ENCODE data around the gene OR7G1.

OR7G1 gene

DNA sequence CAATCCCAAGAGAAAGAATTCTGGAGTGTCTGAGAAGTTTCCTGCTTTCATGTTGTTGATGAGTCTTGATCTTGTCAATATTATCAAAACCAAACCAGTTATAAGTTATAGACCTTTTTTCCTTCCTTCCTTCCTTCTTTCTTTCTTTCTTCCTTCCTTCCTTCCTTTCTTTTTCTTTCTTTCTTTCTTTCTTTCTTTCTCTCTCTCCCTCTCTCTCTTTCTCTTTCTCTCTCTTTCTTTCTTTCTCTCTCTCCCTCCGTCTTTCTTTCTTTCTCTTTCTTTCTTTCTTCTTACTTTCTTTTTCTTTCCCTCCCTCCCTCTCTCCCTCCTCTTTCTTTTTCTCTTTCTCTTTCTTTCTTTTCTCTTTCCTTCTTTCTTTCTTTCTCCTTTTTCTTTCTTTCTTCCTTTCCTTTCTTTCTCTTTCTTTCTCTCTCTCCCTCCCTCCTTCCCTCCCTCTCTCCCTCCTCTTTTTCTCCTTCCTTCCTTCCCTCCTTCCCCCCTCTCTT, 11.4 kb upstream of the OR7G1 start, which contains the start of gene OR7G3:
TSS of gene OR7G3 (minus strand) at position 51 of the 506 bp plus-strand sequence. CDS start at position 51, 0 bp downstream.
- H3K18ac ChIP-seq (ENCODE audit: low read length): no peak within 1 kb of the TSS
- no peaks in the 10 kb centered on the region for H3K27me3 ChIP-seq (ENCODE audit: insufficient read depth, low read length, poor library complexity)
- no peaks in the 10 kb centered on the region for H3K36me3 ChIP-seq (ENCODE audit: control insufficient read depth, insufficient read depth, low read length)
- no CpG with 5 or more reads among the region's 1 CpG for WGBS (ENCODE audit: extremely low coverage, insufficient coverage, low lambda C conversion rate)
- H3K56ac ChIP-seq (ENCODE audit: low read length): no peak within 1 kb of the TSS
- no peak within 1 kb of the TSS for H2BK5ac ChIP-seq (ENCODE audit: low read length)
- H4K8ac ChIP-seq (ENCODE audit: low read depth, low read length): no peak within 1 kb of the TSS
- no peak within 1 kb of the TSS for H4K5ac ChIP-seq (ENCODE audit: low read length)
- H3K4me3 ChIP-seq (ENCODE audit: low read length): no peak within 1 kb of the TSS
- no peak within 1 kb of the TSS for H3K23ac ChIP-seq (ENCODE audit: low read length)
- no peaks in the 10 kb centered on the region for H3K79me2 ChIP-seq (ENCODE audit: control insufficient read depth, insufficient read depth, low read length)
- H2BK15ac ChIP-seq (replicated peaks; ENCODE audit: low read depth): no peak within 1 kb of the TSS
- no peak within 1 kb of the TSS for H3K4ac ChIP-seq (ENCODE audit: low read depth, low read length)
- no peaks in the 10 kb centered on the region for H3K4me1 ChIP-seq (ENCODE audit: control insufficient read depth, low read depth, low read length)
- H3K27ac ChIP-seq (ENCODE audit: low read depth, low read length): peak within 1 kb of the TSS; percentile 17
- H3K9ac ChIP-seq (ENCODE audit: low read length): no peak within 1 kb of the TSS
- DNase-seq: no peak
- H2BK120ac ChIP-seq (ENCODE audit: low read depth, low read length): no peak within 1 kb of the TSS
- H3K4me2 ChIP-seq (ENCODE audit: low read length): no peak within 1 kb of the TSS
- no peak within 1 kb of the TSS for H2AK5ac ChIP-seq (ENCODE audit: low read length)
- no peaks in the 10 kb centered on the region for H3K79me1 ChIP-seq (ENCODE audit: low read length)

DNA sequence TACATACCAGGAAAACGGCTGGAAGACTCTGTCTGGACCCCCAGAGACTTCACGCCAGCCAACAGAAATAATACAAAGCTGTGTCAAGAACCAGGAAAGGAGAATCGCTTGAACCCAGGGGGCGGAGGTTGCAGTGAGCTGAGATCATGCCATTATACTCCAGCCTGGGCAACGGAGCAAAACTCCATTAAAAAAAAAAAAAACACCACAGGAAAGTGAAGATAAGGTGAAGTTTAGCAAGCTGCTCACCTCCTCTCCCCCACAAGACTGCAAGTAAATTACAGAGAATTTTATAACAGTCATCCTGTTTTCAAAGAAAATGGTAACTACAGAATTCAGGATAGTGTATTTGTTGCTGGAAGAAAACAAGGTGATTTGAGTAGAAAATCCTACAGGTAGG, 984 bp upstream of the OR7G1 start:
- Histone ChIP-seq H3K4me1 (ENCODE audit: control insufficient read depth, low read depth, low read length) (no peaks in the 10 kb centered on the region), H3K27ac (ENCODE audit: low read depth, low read length) (no peak overlapping the region), H3K36me3 (ENCODE audit: control insufficient read depth, insufficient read depth, low read length) (no peaks in the 10 kb centered on the region), H2BK120ac (ENCODE audit: low read depth, low read length) (no peak overlapping the region), H3K4me2 (ENCODE audit: low read length) (no peak overlapping the region), H2BK15ac (replicated peaks; ENCODE audit: low read depth) (no peak overlapping the region), H4K8ac (ENCODE audit: low read depth, low read length) (no peak overlapping the region), H3K9ac (ENCODE audit: low read length) (no peak overlapping the region), H2BK5ac (ENCODE audit: low read length) (no peak overlapping the region), H4K5ac (ENCODE audit: low read length) (no peak overlapping the region), H3K56ac (ENCODE audit: low read length) (no peak overlapping the region), H3K79me2 (ENCODE audit: control insufficient read depth, insufficient read depth, low read length) (no peaks in the 10 kb centered on the region), H3K27me3 (ENCODE audit: insufficient read depth, low read length, poor library complexity) (no peaks in the 10 kb centered on the region), H3K18ac (ENCODE audit: low read length) (no peak overlapping the region), H3K4me3 (ENCODE audit: low read length) (no peak overlapping the region), H2AK5ac (ENCODE audit: low read length) (no peak overlapping the region), H3K23ac (ENCODE audit: low read length) (no peak overlapping the region), H3K79me1 (ENCODE audit: low read length) (no peaks in the 10 kb centered on the region), H3K4ac (ENCODE audit: low read depth, low read length) (no peak overlapping the region)
- DNase-seq: no peak
- no CpG with 5 or more reads among the region's 5 CpGs for WGBS (ENCODE audit: extremely low coverage, insufficient coverage, low lambda C conversion rate)

DNA sequence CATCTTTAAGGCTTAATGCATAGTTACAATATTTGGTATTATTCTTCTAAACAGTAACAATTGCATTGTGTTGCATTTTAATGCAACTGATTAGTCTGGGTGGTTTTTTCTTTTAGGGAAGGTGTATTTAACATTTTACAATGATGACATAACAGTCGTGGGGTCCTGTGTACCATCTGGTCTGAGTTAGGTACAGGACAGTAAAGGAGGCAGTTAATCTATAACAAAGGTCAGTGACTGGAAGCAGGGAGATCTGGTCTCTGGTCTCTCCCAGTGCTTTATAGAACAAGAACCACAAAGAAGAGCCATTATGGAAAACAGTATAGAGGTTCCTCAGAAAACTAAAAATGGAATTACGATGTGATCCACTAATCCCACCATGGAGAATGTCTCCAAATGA, 5.6 kb downstream of the OR7G1 start:
- no peaks in the 10 kb centered on the region for H3K79me1 ChIP-seq (ENCODE audit: low read length)
- no peak for DNase-seq
- H3K9ac ChIP-seq (ENCODE audit: low read length): no peak overlapping the region
- no peak overlapping the region for H3K23ac ChIP-seq (ENCODE audit: low read length)
- H4K8ac ChIP-seq (ENCODE audit: low read depth, low read length): no peak overlapping the region
- H3K4me1 ChIP-seq (ENCODE audit: control insufficient read depth, low read depth, low read length): no peaks in the 10 kb centered on the region
- no CpG with 5 or more reads among the region's 2 CpGs for WGBS (ENCODE audit: extremely low coverage, insufficient coverage, low lambda C conversion rate)
- no peak overlapping the region for H3K4me2 ChIP-seq (ENCODE audit: low read length)
- no peaks in the 10 kb centered on the region for H3K36me3 ChIP-seq (ENCODE audit: control insufficient read depth, insufficient read depth, low read length)
- H3K4me3 ChIP-seq (ENCODE audit: low read length): no peak overlapping the region
- no peak overlapping the region for H3K27ac ChIP-seq (ENCODE audit: low read depth, low read length)
- H3K4ac ChIP-seq (ENCODE audit: low read depth, low read length): no peak overlapping the region
- H3K79me2 ChIP-seq (ENCODE audit: control insufficient read depth, insufficient read depth, low read length): no peaks in the 10 kb centered on the region
- H2BK15ac ChIP-seq (replicated peaks; ENCODE audit: low read depth): no peak overlapping the region
- no peak overlapping the region for H3K56ac ChIP-seq (ENCODE audit: low read length)
- no peaks in the 10 kb centered on the region for H3K27me3 ChIP-seq (ENCODE audit: insufficient read depth, low read length, poor library complexity)
- no peak overlapping the region for H3K18ac ChIP-seq (ENCODE audit: low read length)
- H4K5ac ChIP-seq (ENCODE audit: low read length): no peak overlapping the region
- no peak overlapping the region for H2BK120ac ChIP-seq (ENCODE audit: low read depth, low read length)
- no peak overlapping the region for H2BK5ac ChIP-seq (ENCODE audit: low read length)
- H2AK5ac ChIP-seq (ENCODE audit: low read length): no peak overlapping the region

DNA sequence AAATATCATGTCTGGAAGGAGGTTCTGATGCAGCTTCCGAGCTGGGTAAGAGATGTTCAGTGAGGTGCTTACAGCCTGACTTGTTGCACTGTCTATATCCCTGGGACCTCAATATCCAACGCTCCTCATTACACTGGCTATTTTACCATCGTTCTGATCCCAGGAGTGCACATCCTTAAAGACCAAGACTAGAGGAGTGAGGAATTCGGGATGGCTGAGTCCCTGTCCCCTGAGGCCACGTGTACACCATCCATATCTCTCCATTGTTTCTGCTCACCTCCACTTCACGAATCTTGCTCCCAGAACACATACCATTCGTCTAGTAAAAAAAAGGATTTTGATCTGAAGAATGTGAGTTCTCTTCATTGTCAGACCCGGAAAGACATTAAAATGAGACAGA, 8.2 kb downstream of the OR7G1 start, which contains the start of gene OR7G2:
TSS of gene OR7G2 (minus strand) at position 101 of the 400 bp plus-strand sequence. CDS start 4,232 bp downstream, outside the sequence.
- H3K9ac ChIP-seq (ENCODE audit: low read length): no peak within 1 kb of the TSS
- H3K27me3 ChIP-seq (ENCODE audit: insufficient read depth, low read length, poor library complexity): no peaks in the 10 kb centered on the region
- H2BK5ac ChIP-seq (ENCODE audit: low read length): no peak within 1 kb of the TSS
- H3K79me2 ChIP-seq (ENCODE audit: control insufficient read depth, insufficient read depth, low read length): no peaks in the 10 kb centered on the region
- H2AK5ac ChIP-seq (ENCODE audit: low read length): no peak within 1 kb of the TSS
- H3K27ac ChIP-seq (ENCODE audit: low read depth, low read length): no peak within 1 kb of the TSS
- no peak within 1 kb of the TSS for H3K4me3 ChIP-seq (ENCODE audit: low read length)
- no CpG with 5 or more reads among the region's 8 CpGs for WGBS (ENCODE audit: extremely low coverage, insufficient coverage, low lambda C conversion rate)
- H3K79me1 ChIP-seq (ENCODE audit: low read length): no peaks in the 10 kb centered on the region
- H3K4ac ChIP-seq (ENCODE audit: low read depth, low read length): no peak within 1 kb of the TSS
- H3K4me2 ChIP-seq (ENCODE audit: low read length): no peak within 1 kb of the TSS
- H4K8ac ChIP-seq (ENCODE audit: low read depth, low read length): no peak within 1 kb of the TSS
- no peaks in the 10 kb centered on the region for H3K36me3 ChIP-seq (ENCODE audit: control insufficient read depth, insufficient read depth, low read length)
- DNase-seq: no peak
- H2BK120ac ChIP-seq (ENCODE audit: low read depth, low read length): no peak within 1 kb of the TSS
- H3K56ac ChIP-seq (ENCODE audit: low read length): no peak within 1 kb of the TSS
- no peak within 1 kb of the TSS for H2BK15ac ChIP-seq (replicated peaks; ENCODE audit: low read depth)
- no peaks in the 10 kb centered on the region for H3K4me1 ChIP-seq (ENCODE audit: control insufficient read depth, low read depth, low read length)
- H3K23ac ChIP-seq (ENCODE audit: low read length): no peak within 1 kb of the TSS
- H3K18ac ChIP-seq (ENCODE audit: low read length): no peak within 1 kb of the TSS
- H4K5ac ChIP-seq (ENCODE audit: low read length): no peak within 1 kb of the TSS

DNA sequence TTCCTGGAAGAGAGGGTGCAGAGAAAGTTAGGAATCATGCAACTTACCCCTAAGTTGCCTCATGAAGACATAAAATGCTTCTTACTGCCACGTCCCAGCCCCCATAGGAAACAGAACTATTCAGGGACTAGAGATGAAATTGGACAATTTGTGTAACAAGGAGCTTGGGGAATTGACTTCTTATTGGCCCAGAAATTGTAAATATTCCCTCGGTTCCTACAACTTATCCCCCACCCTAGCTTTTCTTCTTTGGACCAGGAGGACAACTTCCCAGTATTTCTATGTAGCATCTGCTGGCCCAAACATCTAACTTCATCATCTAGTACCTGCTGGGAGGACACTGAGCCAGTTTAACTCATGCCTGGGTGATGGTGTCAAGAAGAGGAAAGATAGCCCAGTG, 28.8 kb downstream of the OR7G1 start, which contains the start of gene OR1M1:
TSS of gene OR1M1 (plus strand) at position 301 of the 400 bp plus-strand sequence. CDS start 6,184 bp downstream, outside the sequence.
- no peak within 1 kb of the TSS for H4K8ac ChIP-seq (ENCODE audit: low read depth, low read length)
- no peaks in the 10 kb centered on the region for H3K4me1 ChIP-seq (ENCODE audit: control insufficient read depth, low read depth, low read length)
- H3K18ac ChIP-seq (ENCODE audit: low read length): no peak within 1 kb of the TSS
- H3K56ac ChIP-seq (ENCODE audit: low read length): no peak within 1 kb of the TSS
- H3K4ac ChIP-seq (ENCODE audit: low read depth, low read length): no peak within 1 kb of the TSS
- no peak within 1 kb of the TSS for H3K4me3 ChIP-seq (ENCODE audit: low read length)
- no peaks in the 10 kb centered on the region for H3K79me1 ChIP-seq (ENCODE audit: low read length)
- H3K36me3 ChIP-seq (ENCODE audit: control insufficient read depth, insufficient read depth, low read length): no peaks in the 10 kb centered on the region
- no peak within 1 kb of the TSS for H3K4me2 ChIP-seq (ENCODE audit: low read length)
- no peak within 1 kb of the TSS for H3K27ac ChIP-seq (ENCODE audit: low read depth, low read length)
- H4K5ac ChIP-seq (ENCODE audit: low read length): no peak within 1 kb of the TSS
- no peak within 1 kb of the TSS for H2BK5ac ChIP-seq (ENCODE audit: low read length)
- no CpG with 5 or more reads among the region's 2 CpGs for WGBS (ENCODE audit: extremely low coverage, insufficient coverage, low lambda C conversion rate)
- no peak for DNase-seq
- no peaks in the 10 kb centered on the region for H3K79me2 ChIP-seq (ENCODE audit: control insufficient read depth, insufficient read depth, low read length)
- H2BK15ac ChIP-seq (replicated peaks; ENCODE audit: low read depth): no peak within 1 kb of the TSS
- H2AK5ac ChIP-seq (ENCODE audit: low read length): no peak within 1 kb of the TSS
- H2BK120ac ChIP-seq (ENCODE audit: low read depth, low read length): no peak within 1 kb of the TSS
- no peak within 1 kb of the TSS for H3K23ac ChIP-seq (ENCODE audit: low read length)
- no peak within 1 kb of the TSS for H3K9ac ChIP-seq (ENCODE audit: low read length)
- H3K27me3 ChIP-seq (ENCODE audit: insufficient read depth, low read length, poor library complexity): no peaks in the 10 kb centered on the region

DNA sequence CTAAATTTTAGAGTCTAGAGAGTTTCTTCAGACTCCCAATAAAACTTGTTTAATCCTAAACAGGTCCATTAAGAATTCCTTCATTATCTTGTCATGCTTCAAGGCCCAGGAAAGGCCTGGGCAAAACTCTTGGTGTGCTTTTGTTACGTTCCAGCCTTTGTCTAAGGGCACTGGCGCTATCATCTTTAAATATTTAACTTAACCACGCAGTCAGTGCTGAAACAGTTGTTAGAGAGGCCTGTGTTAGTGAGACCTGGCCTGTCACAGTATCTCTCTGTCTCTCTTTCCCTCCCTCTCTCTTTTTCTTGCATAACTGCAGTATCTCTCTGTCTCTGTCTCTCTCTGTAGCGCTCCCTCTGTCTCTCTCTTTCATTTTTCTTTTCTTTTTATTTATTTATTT, 36.9 kb downstream of the OR7G1 start:
- Histone ChIP-seq H2BK15ac (replicated peaks; ENCODE audit: low read depth) (no peak overlapping the region), H4K5ac (ENCODE audit: low read length) (no peak overlapping the region), H3K36me3 (ENCODE audit: control insufficient read depth, insufficient read depth, low read length) (no peaks in the 10 kb centered on the region), H3K27ac (ENCODE audit: low read depth, low read length) (no peak overlapping the region), H3K27me3 (ENCODE audit: insufficient read depth, low read length, poor library complexity) (no peaks in the 10 kb centered on the region), H3K4me1 (ENCODE audit: control insufficient read depth, low read depth, low read length) (peaks cover 2% of the 10 kb centered on the region), H3K56ac (ENCODE audit: low read length) (no peak overlapping the region), H3K79me1 (ENCODE audit: low read length) (no peaks in the 10 kb centered on the region), H3K4me2 (ENCODE audit: low read length) (no peak overlapping the region), H3K18ac (ENCODE audit: low read length) (no peak overlapping the region), H3K4me3 (ENCODE audit: low read length) (no peak overlapping the region), H2BK5ac (ENCODE audit: low read length) (no peak overlapping the region), H3K23ac (ENCODE audit: low read length) (no peak overlapping the region), H3K4ac (ENCODE audit: low read depth, low read length) (no peak overlapping the region), H3K79me2 (ENCODE audit: control insufficient read depth, insufficient read depth, low read length) (no peaks in the 10 kb centered on the region), H4K8ac (ENCODE audit: low read depth, low read length) (no peak overlapping the region), H2BK120ac (ENCODE audit: low read depth, low read length) (no peak overlapping the region), H2AK5ac (ENCODE audit: low read length) (no peak overlapping the region), H3K9ac (ENCODE audit: low read length) (no peak overlapping the region)
- WGBS (ENCODE audit: extremely low coverage, insufficient coverage, low lambda C conversion rate): no CpG with 5 or more reads among the region's 4 CpGs
- no peak for DNase-seq
